Astrocyte (in vitro differentiated cells and primary cell): Measurements from ENCODE around the gene TP73. TPM values are rescaled to one million over a fixed set of nuclear protein-coding genes. Genes with fewer than 3 reads are reported as not detected.

ENCODE experiments used
- DNase-seq: peaks from one replicate; pipeline ENCODE4 v3.0.0-alpha.2; 2010; ENCODE audit warnings: low read depth
- FAIRE-seq: peaks from 2 replicates; lab custom pipeline; 2011; peaks lifted over from hg19 to GRCh38; lab: Jason Lieb, UNC
- H2AFZ ChIP-seq: 2 replicates; pipeline ENCODE4 v1.6.0; 2012; ENCODE audit warnings: low read depth, low read length, inconsistent platforms
- H3K27ac ChIP-seq: 2 replicates; pipeline ENCODE4 v1.5.1; 2011; ENCODE audit warnings: low read depth, low read length, inconsistent platforms
- H3K27me3 ChIP-seq: 2 replicates; pipeline ENCODE4 v1.6.0; 2011; ENCODE audit warnings: low read length, inconsistent platforms; ENCODE audit not compliant: insufficient read depth
- H3K36me3 ChIP-seq: 2 replicates; pipeline ENCODE4 v1.5.1; 2011; ENCODE audit warnings: low read length, inconsistent platforms; ENCODE audit not compliant: insufficient read depth
- H3K4me1 ChIP-seq: 2 replicates; pipeline ENCODE4 v1.5.1; 2011; ENCODE audit warnings: low read length, inconsistent platforms; ENCODE audit not compliant: insufficient read depth
- H3K4me2 ChIP-seq: 2 replicates; pipeline ENCODE4 v1.6.0; 2012; ENCODE audit warnings: low read length, inconsistent platforms
- H3K4me3 ChIP-seq: 2 replicates; pipeline ENCODE4 v1.5.1; 2011; ENCODE audit warnings: low read depth, mild to moderate bottlenecking, low read length, inconsistent platforms; ENCODE audit not compliant: insufficient read depth
- H3K79me2 ChIP-seq: 2 replicates; pipeline ENCODE4 v1.6.0; 2012; ENCODE audit warnings: mild to moderate bottlenecking, low read length, inconsistent platforms; ENCODE audit not compliant: insufficient read depth
- H3K9ac ChIP-seq: 2 replicates; pipeline ENCODE4 v1.6.0; 2012; ENCODE audit warnings: mild to moderate bottlenecking, low read length, inconsistent platforms
- H3K9me3 ChIP-seq: 2 replicates; pipeline ENCODE4 v1.5.1; 2012; ENCODE audit warnings: low read depth, mild to moderate bottlenecking, low read length, inconsistent platforms; ENCODE audit not compliant: insufficient read depth
- H4K20me1 ChIP-seq: 2 replicates; pipeline ENCODE4 v1.6.0; 2012; ENCODE audit warnings: low read length, inconsistent platforms; ENCODE audit not compliant: insufficient read depth
- H3K27ac Mint-ChIP-seq: one replicate; pipeline ENCODE4 v1.8.0; 2021; ENCODE audit warnings: mild to moderate bottlenecking, mixed read lengths; ENCODE audit not compliant: unreplicated experiment
- H3K27me3 Mint-ChIP-seq: one replicate; pipeline ENCODE4 v1.8.0; 2021; ENCODE audit warnings: low read depth, mixed read lengths; ENCODE audit not compliant: unreplicated experiment
- H3K36me3 Mint-ChIP-seq: one replicate; pipeline ENCODE4 v1.8.0; 2021; ENCODE audit warnings: low read depth, mixed read lengths; ENCODE audit not compliant: unreplicated experiment
- H3K4me1 Mint-ChIP-seq: one replicate; pipeline ENCODE4 v1.8.0; 2021; ENCODE audit warnings: low read depth, mixed read lengths; ENCODE audit not compliant: unreplicated experiment
- H3K4me3 Mint-ChIP-seq: one replicate; pipeline ENCODE4 v1.8.0; 2021; ENCODE audit warnings: mild to moderate bottlenecking, moderate library complexity, mixed read lengths; ENCODE audit not compliant: unreplicated experiment
- H3K9me3 Mint-ChIP-seq: one replicate; pipeline ENCODE4 v1.8.0; 2021; ENCODE audit warnings: mild to moderate bottlenecking, mixed read lengths; ENCODE audit not compliant: unreplicated experiment
- EZH2 ChIP-seq: IDR thresholded peaks from 2 replicates; pipeline ENCODE4 v1.6.1; 2012; ENCODE audit warnings: mild to moderate bottlenecking, low read length, inconsistent platforms; ENCODE audit not compliant: insufficient read depth
- total RNA-seq: library from RNA; stranded (reverse); gene quantifications from 2 replicates; pipeline ENCODE4 v1.2.1, GENCODE V29; 2021
- TF ChIP-seq, protein P1 (sequence below): IDR thresholded peaks from 2 replicates; pipeline ENCODE4 v1.5.1; 2011; ENCODE audit warnings: low read depth, mild to moderate bottlenecking, inconsistent platforms, low read length, moderate library complexity; ENCODE audit not compliant: insufficient read depth

TP73 gene
- total RNA-seq, 1 donor from 2014 or later = 0.18 TPM

DNA sequence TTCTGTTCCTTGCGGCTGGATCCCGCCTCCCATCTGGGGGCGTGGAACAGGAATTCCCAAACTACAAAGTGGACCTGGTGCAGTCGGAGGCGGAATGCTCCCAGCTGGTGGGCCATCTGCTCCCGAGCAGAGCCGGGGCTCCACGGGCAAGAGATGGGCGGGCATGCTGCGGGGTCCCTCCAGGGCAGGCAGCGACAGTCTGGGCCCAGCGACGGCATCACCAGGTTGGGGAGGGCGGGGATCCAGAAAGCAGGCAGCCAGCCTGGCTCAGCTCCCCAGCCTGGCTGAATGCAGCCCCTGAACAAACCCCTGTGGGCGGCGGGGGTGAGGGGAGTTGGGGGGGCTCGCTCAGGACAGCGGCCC, 44.6 kb upstream of the TP73 start:
- no peaks in the 10 kb centered on the region for H3K4me1 Mint-ChIP-seq
- TF ChIP-seq, protein P1, sequence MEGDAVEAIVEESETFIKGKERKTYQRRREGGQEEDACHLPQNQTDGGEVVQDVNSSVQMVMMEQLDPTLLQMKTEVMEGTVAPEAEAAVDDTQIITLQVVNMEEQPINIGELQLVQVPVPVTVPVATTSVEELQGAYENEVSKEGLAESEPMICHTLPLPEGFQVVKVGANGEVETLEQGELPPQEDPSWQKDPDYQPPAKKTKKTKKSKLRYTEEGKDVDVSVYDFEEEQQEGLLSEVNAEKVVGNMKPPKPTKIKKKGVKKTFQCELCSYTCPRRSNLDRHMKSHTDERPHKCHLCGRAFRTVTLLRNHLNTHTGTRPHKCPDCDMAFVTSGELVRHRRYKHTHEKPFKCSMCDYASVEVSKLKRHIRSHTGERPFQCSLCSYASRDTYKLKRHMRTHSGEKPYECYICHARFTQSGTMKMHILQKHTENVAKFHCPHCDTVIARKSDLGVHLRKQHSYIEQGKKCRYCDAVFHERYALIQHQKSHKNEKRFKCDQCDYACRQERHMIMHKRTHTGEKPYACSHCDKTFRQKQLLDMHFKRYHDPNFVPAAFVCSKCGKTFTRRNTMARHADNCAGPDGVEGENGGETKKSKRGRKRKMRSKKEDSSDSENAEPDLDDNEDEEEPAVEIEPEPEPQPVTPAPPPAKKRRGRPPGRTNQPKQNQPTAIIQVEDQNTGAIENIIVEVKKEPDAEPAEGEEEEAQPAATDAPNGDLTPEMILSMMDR = no peak
- no peak for TF ChIP-seq EZH2
- H3K27ac Mint-ChIP-seq = no peak overlapping the region
- H3K4me2 ChIP-seq = no peak overlapping the region
- DNase-seq (no peak), FAIRE-seq (no peak)
- H3K9me3 Mint-ChIP-seq = no peaks in the 10 kb centered on the region
- H3K79me2 ChIP-seq = no peaks in the 10 kb centered on the region
- H3K27ac ChIP-seq = no peak overlapping the region
- H2AFZ ChIP-seq = no peak overlapping the region
- no peaks in the 10 kb centered on the region for H3K36me3 Mint-ChIP-seq
- no peaks in the 10 kb centered on the region for H3K36me3 ChIP-seq
- peaks cover 11% of the 10 kb centered on the region for H3K4me1 ChIP-seq
- H3K4me3 ChIP-seq = no peak overlapping the region
- H3K27me3 Mint-ChIP-seq = peaks cover 15% of the 10 kb centered on the region
- H3K9me3 ChIP-seq = no peaks in the 10 kb centered on the region
- H4K20me1 ChIP-seq = no peaks in the 10 kb centered on the region
- H3K9ac ChIP-seq = no peak overlapping the region
- peaks cover 20% of the 10 kb centered on the region for H3K27me3 ChIP-seq
- no peak overlapping the region for H3K4me3 Mint-ChIP-seq

DNA sequence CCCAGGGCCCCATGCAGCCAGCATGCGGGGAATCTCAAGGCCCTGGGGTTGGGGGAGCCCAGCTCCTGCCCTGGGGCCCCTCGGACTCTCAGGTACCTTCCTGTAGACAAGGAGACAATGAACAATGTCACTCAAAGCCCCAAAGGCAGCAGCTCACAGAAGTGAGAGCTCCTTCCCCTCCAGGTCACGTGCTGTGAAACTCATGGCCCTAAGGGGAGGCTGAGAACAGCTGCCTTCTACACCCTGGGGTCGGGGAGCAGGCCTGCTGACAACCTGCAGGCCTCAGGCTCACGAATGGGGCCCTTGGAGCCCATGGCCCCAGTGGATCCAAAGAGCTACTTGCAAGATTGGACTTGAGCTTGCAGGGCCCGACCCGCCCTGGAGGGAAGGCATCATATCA, 44.2 kb upstream of the TP73 start:
- no peak for TF ChIP-seq EZH2
- TF ChIP-seq, protein P1 = no peak

DNA sequence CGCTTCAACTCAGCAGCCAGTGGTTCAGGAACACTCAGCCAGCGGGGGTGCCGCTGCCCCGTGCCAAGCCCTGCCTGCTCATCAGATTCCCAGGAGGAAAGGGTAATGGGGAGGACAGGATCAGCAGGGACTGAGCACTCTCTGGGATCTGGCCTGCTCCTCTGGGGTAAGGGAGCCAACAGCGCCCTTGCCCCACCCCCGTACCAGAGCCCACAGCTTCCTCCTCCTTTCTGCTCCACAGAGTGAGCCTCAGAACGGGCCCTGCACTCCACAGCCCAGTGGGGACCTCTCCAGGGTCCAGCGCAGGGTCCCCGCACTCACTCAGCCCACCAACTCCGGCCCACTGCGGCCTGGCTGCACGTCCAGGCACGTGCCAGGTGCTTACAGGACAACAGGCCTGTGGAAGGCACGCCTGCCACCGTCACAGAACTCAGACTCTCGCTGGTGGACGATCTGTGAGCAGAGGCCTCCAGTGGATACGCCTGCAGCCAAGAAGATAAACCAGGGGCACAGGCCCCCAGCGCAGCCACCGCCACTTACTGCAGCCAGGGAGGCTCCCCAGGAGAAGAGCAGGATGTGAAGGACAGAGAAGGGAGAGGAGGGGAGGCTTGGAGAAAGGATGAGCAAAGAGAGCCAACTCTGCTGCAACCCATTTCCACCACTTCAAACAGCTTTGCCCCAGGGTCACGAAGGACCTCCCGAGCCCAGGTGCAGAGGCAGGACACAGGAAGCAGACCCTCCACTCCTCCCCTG, 43.1 kb upstream of the TP73 start:
- Histone ChIP-seq H3K27me3 (peaks cover 24% of the 10 kb centered on the region), H3K79me2 (no peaks in the 10 kb centered on the region), H3K4me3 (no peak overlapping the region), H3K4me1 (peaks cover 26% of the 10 kb centered on the region), H2AFZ (no peak overlapping the region), H3K9me3 (no peaks in the 10 kb centered on the region), H4K20me1 (no peaks in the 10 kb centered on the region), H3K27ac (no peak overlapping the region), H3K9ac (no peak overlapping the region), H3K4me2 (no peak overlapping the region), H3K36me3 (no peaks in the 10 kb centered on the region)
- Mint-ChIP-seq H3K4me1 (peaks cover 11% of the 10 kb centered on the region), H3K27me3 (peaks cover 19% of the 10 kb centered on the region), H3K36me3 (no peaks in the 10 kb centered on the region), H3K9me3 (no peaks in the 10 kb centered on the region), H3K4me3 (peak overlapping the region; percentile 50), H3K27ac (no peak overlapping the region)
- DNase-seq (no peak), FAIRE-seq (no peak)
- TF ChIP-seq, protein P1 = no peak
- no peak for TF ChIP-seq EZH2

More for the DNA sequence above, 44.2 kb upstream of the TP73 start:
- peaks cover 24% of the 10 kb centered on the region for H3K27me3 ChIP-seq
- no peak for FAIRE-seq
- no peak for DNase-seq
- no peak overlapping the region for H3K9ac ChIP-seq
- H3K4me2 ChIP-seq = no peak overlapping the region
- peaks cover under 1% of the 10 kb centered on the region for H3K4me1 Mint-ChIP-seq
- H3K4me1 ChIP-seq = peaks cover 16% of the 10 kb centered on the region
- H3K4me3 Mint-ChIP-seq = no peak overlapping the region
- no peak overlapping the region for H3K4me3 ChIP-seq
- H3K27me3 Mint-ChIP-seq = peaks cover 17% of the 10 kb centered on the region
- H3K36me3 Mint-ChIP-seq = no peaks in the 10 kb centered on the region
- H3K9me3 ChIP-seq = no peaks in the 10 kb centered on the region
- no peak overlapping the region for H3K27ac ChIP-seq
- H2AFZ ChIP-seq = no peak overlapping the region
- H3K9me3 Mint-ChIP-seq = no peaks in the 10 kb centered on the region
- H3K27ac Mint-ChIP-seq = no peak overlapping the region
- H3K36me3 ChIP-seq = no peaks in the 10 kb centered on the region
- H3K79me2 ChIP-seq = no peaks in the 10 kb centered on the region
- H4K20me1 ChIP-seq = no peaks in the 10 kb centered on the region
